ENCODE results near the gene RAD50. TPM values are rescaled to one million over a fixed set of nuclear protein-coding genes. Genes with fewer than 3 reads are reported as not detected.
"Not testable (repeated sequence)": the region's sequence is repeated elsewhere in the genome, so short reads cannot be mapped to it uniquely, and the experiment has no call there.

Gene RAD50
- polyA plus RNA-seq (2013, experiment 1 of 2): 28.2 TPM
- 28.4 TPM for polyA plus RNA-seq (2013, experiment 2 of 2)

GRCh38 chr5:132556763-132557477 lies at the start of gene RAD50:
Gene RAD50 (plus strand): TSS chr5:132556977. CDS start chr5:132557325, 348 bp downstream.
- H3K4ac ChIP-seq (ENCODE audit: low read length): no peak within 1 kb of the TSS

GRCh38 chr5:132510076-132510475 lies 46.7 kb upstream of the RAD50 start:
- Histone ChIP-seq H3K36me3 (replicated peaks in 1 of 2; ENCODE audit: control insufficient read depth in 2 of 2, insufficient read depth in 2 of 2, low read length in 2 of 2) (no peaks in the 10 kb centered on the region), H3K4ac (ENCODE audit: low read length) (no peak overlapping the region), H3K14ac (ENCODE audit: low read length) (no peak overlapping the region), H2BK5ac (ENCODE audit: low read length) (no peak overlapping the region), H2BK15ac (ENCODE audit: low read length) (no peak overlapping the region), H4K91ac (ENCODE audit: low read depth, low read length, poor library complexity) (no peak overlapping the region), H3K9ac (ENCODE audit: low read depth, low read length, poor library complexity) (no peak overlapping the region), H3K23ac (ENCODE audit: low read depth, low read length, poor library complexity) (no peak overlapping the region), H3K18ac (ENCODE audit: low read length) (no peak overlapping the region), H3K4me1 (ENCODE audit: control insufficient read depth in 2 of 2, insufficient read depth in 1 of 2, low read depth in 1 of 2, low read length in 2 of 2) (peaks cover 0 to 3% of the 10 kb centered on the region in 2 donors), H2AK5ac (ENCODE audit: low read depth, low read length) (no peak overlapping the region), H3K4me2 (ENCODE audit: insufficient read depth, low read length, poor library complexity, severe bottlenecking) (no peak overlapping the region), H2AFZ (ENCODE audit: low read length) (no peak overlapping the region), H3K4me3 (ENCODE audit: low read length in 2 of 2) (no peak overlapping the region), H3K27ac (replicated peaks; ENCODE audit: low read length) (no peak overlapping the region), H2BK12ac (ENCODE audit: low read length) (no peak overlapping the region), H2BK120ac (ENCODE audit: low read depth, low read length) (no peak overlapping the region), H3K27me3 (ENCODE audit: control insufficient read depth in 3 of 3, insufficient read depth in 3 of 3, low read depth in 1 of 3, low read length in 3 of 3) (peaks cover 0 to 3% (median 0%) of the 10 kb centered on the region in 3 experiments), H4K8ac (ENCODE audit: low read depth, low read length) (no peak overlapping the region), H3K79me1 (ENCODE audit: low read depth, low read length) (no peaks in the 10 kb centered on the region), H3K9me3 (replicated peaks in 1 of 2; ENCODE audit: control insufficient read depth in 2 of 2, insufficient read depth in 1 of 2, low read depth in 1 of 2, low read length in 2 of 2) (no peaks in the 10 kb centered on the region)
- DNase-seq (ENCODE audit: low spot score): no peak

More at GRCh38 chr5:132556763-132557477, at the start of gene RAD50:
- peak within 1 kb of the TSS; percentile 68 for H2BK5ac ChIP-seq (ENCODE audit: low read length)
- no peak within 1 kb of the TSS for H4K8ac ChIP-seq (ENCODE audit: low read depth, low read length)
- peak within 1 kb of the TSS; percentile 97 for H2AFZ ChIP-seq (ENCODE audit: low read length)
- peaks cover 2% of the 10 kb centered on the region for H3K79me1 ChIP-seq (ENCODE audit: low read depth, low read length)
- peak within 1 kb of the TSS; percentile 58 for H3K4me2 ChIP-seq (ENCODE audit: insufficient read depth, low read length, poor library complexity, severe bottlenecking)
- peak within 1 kb of the TSS; percentile 72 for H3K14ac ChIP-seq (ENCODE audit: low read length)
- peak within 1 kb of the TSS; percentile 54 to 81 for H3K4me3 ChIP-seq (ENCODE audit: low read length in 2 of 2)
- H3K27ac ChIP-seq (replicated peaks; ENCODE audit: low read length): peak within 1 kb of the TSS; percentile 72
- peak within 1 kb of the TSS; percentile 83 for H3K9ac ChIP-seq (ENCODE audit: low read depth, low read length, poor library complexity)
- no peak within 1 kb of the TSS for H4K91ac ChIP-seq (ENCODE audit: low read depth, low read length, poor library complexity)
- H2AK5ac ChIP-seq (ENCODE audit: low read depth, low read length): no peak within 1 kb of the TSS
- no peak within 1 kb of the TSS for H2BK15ac ChIP-seq (ENCODE audit: low read length)
- no peaks in the 10 kb centered on the region for H3K9me3 ChIP-seq (replicated peaks in 1 of 2; ENCODE audit: control insufficient read depth in 2 of 2, insufficient read depth in 1 of 2, low read depth in 1 of 2, low read length in 2 of 2)
- no peak within 1 kb of the TSS for H2BK12ac ChIP-seq (ENCODE audit: low read length)
- H3K4me1 ChIP-seq (ENCODE audit: control insufficient read depth in 2 of 2, insufficient read depth in 1 of 2, low read depth in 1 of 2, low read length in 2 of 2): peaks cover 0 to 2% of the 10 kb centered on the region in 2 donors
- DNase-seq (ENCODE audit: low spot score): peak; percentile 69
- H3K23ac ChIP-seq (ENCODE audit: low read depth, low read length, poor library complexity): peak within 1 kb of the TSS; percentile 62
- no CpG with 5 or more reads among the region's 53 CpGs for WGBS, 2 donors (ENCODE audit: extremely low coverage in 2 of 2, insufficient read length in 2 of 2, insufficient replicate concordance in 1 of 2)
- H3K27me3 ChIP-seq (ENCODE audit: control insufficient read depth in 3 of 3, insufficient read depth in 3 of 3, low read depth in 1 of 3, low read length in 3 of 3): no peaks in the 10 kb centered on the region
- peak within 1 kb of the TSS; percentile 90 for H3K18ac ChIP-seq (ENCODE audit: low read length)
- H3K36me3 ChIP-seq (replicated peaks in 1 of 2; ENCODE audit: control insufficient read depth in 2 of 2, insufficient read depth in 2 of 2, low read length in 2 of 2): peaks cover 0 to 6% of the 10 kb centered on the region in 2 donors
- H2BK120ac ChIP-seq (ENCODE audit: low read depth, low read length): no peak within 1 kb of the TSS

GRCh38 chr5:132513618-132514336 lies 43.0 kb upstream of the RAD50 start:
- H3K9ac ChIP-seq (ENCODE audit: low read depth, low read length, poor library complexity); H3K4me2 ChIP-seq (ENCODE audit: insufficient read depth, low read length, poor library complexity, severe bottlenecking); H2AK5ac ChIP-seq (ENCODE audit: low read depth, low read length); DNase-seq (ENCODE audit: low spot score); H3K27me3 ChIP-seq (ENCODE audit: control insufficient read depth in 3 of 3, insufficient read depth in 3 of 3, low read depth in 1 of 3, low read length in 3 of 3); H2AFZ ChIP-seq (ENCODE audit: low read length); H3K14ac ChIP-seq (ENCODE audit: low read length); H4K8ac ChIP-seq (ENCODE audit: low read depth, low read length); H3K23ac ChIP-seq (ENCODE audit: low read depth, low read length, poor library complexity); H3K4me3 ChIP-seq (ENCODE audit: low read length in 2 of 2); H3K9me3 ChIP-seq (replicated peaks in 1 of 2; ENCODE audit: control insufficient read depth in 2 of 2, insufficient read depth in 1 of 2, low read depth in 1 of 2, low read length in 2 of 2); H3K27ac ChIP-seq (replicated peaks; ENCODE audit: low read length); H4K91ac ChIP-seq (ENCODE audit: low read depth, low read length, poor library complexity); H2BK120ac ChIP-seq (ENCODE audit: low read depth, low read length); H2BK12ac ChIP-seq (ENCODE audit: low read length); H3K36me3 ChIP-seq (replicated peaks in 1 of 2; ENCODE audit: control insufficient read depth in 2 of 2, insufficient read depth in 2 of 2, low read length in 2 of 2); H3K79me1 ChIP-seq (ENCODE audit: low read depth, low read length); H2BK15ac ChIP-seq (ENCODE audit: low read length); H3K18ac ChIP-seq (ENCODE audit: low read length); H3K4me1 ChIP-seq (ENCODE audit: control insufficient read depth in 2 of 2, insufficient read depth in 1 of 2, low read depth in 1 of 2, low read length in 2 of 2); H3K4ac ChIP-seq (ENCODE audit: low read length); H2BK5ac ChIP-seq (ENCODE audit: low read length): not testable (repeated sequence)
- WGBS, 2 donors (ENCODE audit: extremely low coverage in 2 of 2, insufficient read length in 2 of 2, insufficient replicate concordance in 1 of 2): no CpG with 5 or more reads among the region's 25 CpGs

GRCh38 chr5:132522067-132522466 lies 34.7 kb upstream of the RAD50 start:
- H2AK5ac ChIP-seq (ENCODE audit: low read depth, low read length); H2BK12ac ChIP-seq (ENCODE audit: low read length); H3K27ac ChIP-seq (replicated peaks; ENCODE audit: low read length); H2AFZ ChIP-seq (ENCODE audit: low read length); H3K79me1 ChIP-seq (ENCODE audit: low read depth, low read length); H3K4ac ChIP-seq (ENCODE audit: low read length); H2BK15ac ChIP-seq (ENCODE audit: low read length); H3K9me3 ChIP-seq (replicated peaks in 1 of 2; ENCODE audit: control insufficient read depth in 2 of 2, insufficient read depth in 1 of 2, low read depth in 1 of 2, low read length in 2 of 2); H3K36me3 ChIP-seq (replicated peaks in 1 of 2; ENCODE audit: control insufficient read depth in 2 of 2, insufficient read depth in 2 of 2, low read length in 2 of 2); H4K8ac ChIP-seq (ENCODE audit: low read depth, low read length); H2BK5ac ChIP-seq (ENCODE audit: low read length); H3K23ac ChIP-seq (ENCODE audit: low read depth, low read length, poor library complexity); H3K4me1 ChIP-seq (ENCODE audit: control insufficient read depth in 2 of 2, insufficient read depth in 1 of 2, low read depth in 1 of 2, low read length in 2 of 2); H2BK120ac ChIP-seq (ENCODE audit: low read depth, low read length); H3K4me2 ChIP-seq (ENCODE audit: insufficient read depth, low read length, poor library complexity, severe bottlenecking); H3K18ac ChIP-seq (ENCODE audit: low read length); H4K91ac ChIP-seq (ENCODE audit: low read depth, low read length, poor library complexity); DNase-seq (ENCODE audit: low spot score); H3K14ac ChIP-seq (ENCODE audit: low read length); H3K9ac ChIP-seq (ENCODE audit: low read depth, low read length, poor library complexity); H3K27me3 ChIP-seq (ENCODE audit: control insufficient read depth in 3 of 3, insufficient read depth in 3 of 3, low read depth in 1 of 3, low read length in 3 of 3); H3K4me3 ChIP-seq (ENCODE audit: low read length in 2 of 2): not testable (repeated sequence)
- WGBS, 2 donors (ENCODE audit: extremely low coverage in 2 of 2, insufficient read length in 2 of 2, insufficient replicate concordance in 1 of 2): no CpG with 5 or more reads among the region's 1 CpG
